Measurements from ENCODE around the gene C13orf46. TPM values are rescaled to one million over a fixed set of nuclear protein-coding genes. Genes with fewer than 3 reads are reported as not detected.
A peak's percentile ranks its signal among the peaks of the same experiment; 100 is the strongest.

C13orf46 gene
- total RNA-seq, 2 experiments from 2014 or later, result 1.5 to 1.8 TPM

DNA sequence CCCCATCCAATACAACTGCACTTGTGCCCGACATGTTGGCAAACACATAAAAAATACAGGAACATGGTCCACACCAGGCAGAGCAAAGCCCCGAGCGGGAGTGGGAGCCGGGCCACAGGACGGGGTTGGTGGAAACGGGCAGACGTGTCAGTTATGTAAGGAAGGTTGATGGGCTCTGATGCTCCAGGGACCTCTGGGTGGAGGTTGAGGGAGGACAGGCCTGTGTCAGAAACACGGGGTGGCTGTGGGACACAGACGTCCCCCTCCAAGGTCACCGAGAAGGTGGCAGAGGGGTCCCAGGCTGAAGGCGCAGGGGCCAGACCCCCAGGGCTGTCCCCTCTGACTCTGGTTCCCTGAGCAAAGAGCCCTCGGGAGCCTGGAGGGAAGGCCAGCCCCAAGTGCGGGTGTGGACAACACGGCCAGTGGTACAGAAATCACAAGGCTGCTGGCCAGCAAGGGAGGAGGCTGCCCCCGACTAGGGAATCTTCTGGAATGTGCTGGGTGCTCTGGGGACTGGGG lies 31.4 kb upstream of the C13orf46 start:
- Mint-ChIP-seq H3K4me3 (no peak overlapping the region), H3K27me3 (no peaks in the 10 kb centered on the region), H3K27ac (no peak overlapping the region), H3K4me1 (ENCODE audit: low read depth) (no peaks in the 10 kb centered on the region), H3K36me3 (peaks cover 13% of the 10 kb centered on the region), H3K9me3 (no peaks in the 10 kb centered on the region)
- intact Hi-C loops (cut with micrococcal nuclease), result no loop called here
- no peak for DNase-seq
- POLR2A ChIA-PET, result no interaction called here
- CTCF ChIA-PET, result no interaction called here

DNA sequence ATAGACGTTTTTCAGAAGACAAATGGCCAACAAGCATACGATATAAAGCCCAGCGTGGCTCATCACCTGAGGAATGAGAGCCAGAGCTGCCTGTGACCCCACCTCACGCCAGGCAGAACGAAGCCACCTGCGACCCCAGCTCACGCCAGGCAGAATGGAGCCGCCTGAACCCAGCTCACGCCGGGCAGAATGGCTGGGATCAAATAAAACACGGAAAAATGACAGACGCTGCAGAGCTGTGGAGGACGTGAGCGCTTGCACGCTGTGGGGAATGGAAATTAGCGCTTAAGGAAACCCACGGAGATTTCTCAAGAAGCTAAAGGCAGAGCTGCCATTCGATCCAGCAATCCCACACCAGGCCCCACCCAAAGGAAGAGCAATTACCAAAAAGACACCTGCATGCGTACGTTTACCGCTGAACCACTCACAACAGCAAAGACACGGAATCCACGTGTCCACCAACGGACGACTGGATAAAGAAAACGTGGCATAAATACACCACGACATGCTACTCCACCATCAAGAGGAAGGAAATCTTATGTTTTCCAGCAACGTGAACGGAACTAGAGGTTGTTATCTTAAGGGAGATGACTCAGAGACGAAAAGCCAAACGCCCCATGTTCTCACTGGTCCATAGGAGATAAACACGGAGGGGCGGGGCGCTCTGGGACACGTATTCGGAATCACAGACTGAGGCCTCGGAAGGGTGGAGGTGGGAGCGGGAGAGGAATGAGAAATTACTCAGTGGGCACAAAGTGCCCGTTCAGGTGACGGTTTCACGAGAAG lies 30.7 kb upstream of the C13orf46 start:
- intact Hi-C loops (cut with micrococcal nuclease), result no loop called here
- DNase-seq, result no peak
- Mint-ChIP-seq H3K4me1 (ENCODE audit: low read depth) (no peaks in the 10 kb centered on the region), H3K36me3 (peaks cover 12% of the 10 kb centered on the region), H3K9me3 (no peaks in the 10 kb centered on the region), H3K4me3 (no peak overlapping the region), H3K27me3 (no peaks in the 10 kb centered on the region), H3K27ac (no peak overlapping the region)
- POLR2A ChIA-PET, result no interaction called here
- CTCF ChIA-PET, result no interaction called here

DNA sequence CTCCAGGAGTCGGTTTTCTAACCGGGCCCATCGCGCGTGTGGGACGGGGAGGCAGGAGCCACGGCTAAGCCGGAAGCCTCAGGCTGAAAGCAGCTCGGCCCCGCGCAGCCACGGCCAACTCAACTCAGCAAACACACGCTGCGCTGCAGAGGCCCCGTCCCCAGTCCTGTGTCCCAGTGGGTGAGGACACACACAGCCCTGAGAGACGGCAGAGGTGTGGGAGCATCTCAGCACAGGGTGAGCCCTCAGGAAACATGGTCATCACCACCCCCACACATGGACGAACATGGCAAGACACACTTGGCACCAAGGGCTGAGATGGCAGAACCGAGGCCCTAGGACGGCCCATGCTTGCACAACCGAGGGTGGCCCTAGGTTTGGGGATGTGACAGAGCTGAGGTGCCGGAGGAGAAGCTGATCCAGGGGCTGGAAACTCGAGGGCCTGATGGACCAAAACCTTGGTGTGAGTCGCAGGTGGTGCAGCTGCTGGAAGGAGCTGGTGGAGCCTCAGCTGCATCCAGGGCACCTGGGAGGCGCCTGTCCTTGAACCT lies 29.0 kb upstream of the C13orf46 start:
- ChIA-PET CTCF (interaction anchor here (0.6 kb wide), 1 partner anchor 112 kb away, joined by 3 read pairs; no protein-coding TSS in a partner anchor), POLR2A (no interaction called here)
- DNase-seq, result no peak
- H3K27me3 Mint-ChIP-seq, result no peaks in the 10 kb centered on the region
- H3K9me3 Mint-ChIP-seq, result no peaks in the 10 kb centered on the region
- H3K27ac Mint-ChIP-seq, result no peak overlapping the region
- peaks cover 16% of the 10 kb centered on the region for H3K36me3 Mint-ChIP-seq
- intact Hi-C loops (cut with micrococcal nuclease), result no loop called here
- H3K4me3 Mint-ChIP-seq, result no peak overlapping the region
- peaks cover 4% of the 10 kb centered on the region for H3K4me1 Mint-ChIP-seq (ENCODE audit: low read depth)

DNA sequence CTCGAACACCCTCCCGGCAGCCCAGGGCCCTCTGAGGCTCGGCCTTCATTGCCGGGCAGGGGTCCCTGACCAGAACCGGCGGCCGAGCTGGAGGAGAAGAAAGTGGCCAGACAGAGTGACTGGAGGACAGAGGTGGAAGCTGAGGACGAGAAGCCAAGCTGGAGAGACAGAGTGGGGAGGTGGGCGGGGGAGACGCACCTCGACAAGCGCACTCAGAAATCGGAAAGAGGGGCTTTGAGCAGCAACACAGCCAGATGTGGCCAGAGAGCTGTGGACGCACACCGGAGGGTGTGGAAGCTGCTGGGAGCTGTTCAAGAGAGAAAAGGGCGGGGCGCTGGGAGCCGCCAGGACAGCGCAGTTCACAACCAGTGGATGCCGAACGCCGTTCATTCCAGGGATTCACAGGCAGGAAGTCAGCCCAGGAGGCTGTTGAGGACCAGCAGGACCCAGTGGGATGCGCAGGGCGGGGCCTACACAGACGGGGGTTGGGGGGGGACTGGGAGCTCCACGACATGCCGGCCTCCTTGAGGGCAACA lies 28.2 kb upstream of the C13orf46 start:
- no peak for DNase-seq
- Mint-ChIP-seq H3K9me3 (no peaks in the 10 kb centered on the region), H3K36me3 (peaks cover 17% of the 10 kb centered on the region), H3K27me3 (no peaks in the 10 kb centered on the region), H3K4me1 (ENCODE audit: low read depth) (peaks cover 4% of the 10 kb centered on the region), H3K27ac (no peak overlapping the region), H3K4me3 (no peak overlapping the region)
- CTCF ChIA-PET, result no interaction called here
- intact Hi-C loops (cut with micrococcal nuclease), result no loop called here
- POLR2A ChIA-PET, result no interaction called here

DNA sequence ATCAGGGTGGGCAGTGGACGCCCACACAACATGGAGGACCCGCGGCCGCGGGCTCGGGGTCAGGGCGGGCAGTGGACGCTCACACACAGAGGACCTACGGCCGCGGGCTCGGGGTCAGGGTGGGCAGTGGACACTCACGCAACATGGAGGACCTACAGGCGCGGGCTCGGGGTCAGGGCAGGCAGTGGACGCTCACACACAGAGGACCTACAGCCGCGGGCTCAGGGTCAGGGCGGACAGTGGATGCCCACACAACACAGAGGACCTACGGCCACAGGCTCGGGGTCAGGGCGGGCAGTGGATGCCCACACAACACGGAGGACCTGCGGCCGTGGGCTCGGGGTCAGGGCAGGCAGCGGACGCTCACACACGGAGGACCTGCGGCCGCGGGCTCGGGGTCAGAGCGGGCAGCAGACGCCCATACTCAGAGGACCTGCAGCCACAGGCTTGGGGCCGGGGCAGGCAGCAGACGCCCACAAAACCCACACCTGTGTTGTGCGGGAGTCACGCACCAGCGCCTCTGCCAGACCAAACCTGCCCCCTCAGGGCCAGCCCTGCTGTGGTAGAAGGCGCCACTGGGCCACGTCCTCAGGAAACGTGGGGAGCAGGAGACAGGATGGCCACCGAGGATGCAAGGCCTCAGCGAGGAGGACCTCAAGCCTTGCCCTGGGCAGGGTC lies 27.6 kb upstream of the C13orf46 start:
- POLR2A ChIA-PET, result no interaction called here
- H3K36me3 Mint-ChIP-seq, result peaks cover 17% of the 10 kb centered on the region
- CTCF ChIA-PET, result no interaction called here
- DNase-seq, result no peak
- H3K4me3 Mint-ChIP-seq, result no peak overlapping the region
- peaks cover 4% of the 10 kb centered on the region for H3K4me1 Mint-ChIP-seq (ENCODE audit: low read depth)
- no peak overlapping the region for H3K27ac Mint-ChIP-seq
- H3K9me3 Mint-ChIP-seq, result no peaks in the 10 kb centered on the region
- intact Hi-C loops (cut with micrococcal nuclease), result no loop called here
- no peaks in the 10 kb centered on the region for H3K27me3 Mint-ChIP-seq

DNA sequence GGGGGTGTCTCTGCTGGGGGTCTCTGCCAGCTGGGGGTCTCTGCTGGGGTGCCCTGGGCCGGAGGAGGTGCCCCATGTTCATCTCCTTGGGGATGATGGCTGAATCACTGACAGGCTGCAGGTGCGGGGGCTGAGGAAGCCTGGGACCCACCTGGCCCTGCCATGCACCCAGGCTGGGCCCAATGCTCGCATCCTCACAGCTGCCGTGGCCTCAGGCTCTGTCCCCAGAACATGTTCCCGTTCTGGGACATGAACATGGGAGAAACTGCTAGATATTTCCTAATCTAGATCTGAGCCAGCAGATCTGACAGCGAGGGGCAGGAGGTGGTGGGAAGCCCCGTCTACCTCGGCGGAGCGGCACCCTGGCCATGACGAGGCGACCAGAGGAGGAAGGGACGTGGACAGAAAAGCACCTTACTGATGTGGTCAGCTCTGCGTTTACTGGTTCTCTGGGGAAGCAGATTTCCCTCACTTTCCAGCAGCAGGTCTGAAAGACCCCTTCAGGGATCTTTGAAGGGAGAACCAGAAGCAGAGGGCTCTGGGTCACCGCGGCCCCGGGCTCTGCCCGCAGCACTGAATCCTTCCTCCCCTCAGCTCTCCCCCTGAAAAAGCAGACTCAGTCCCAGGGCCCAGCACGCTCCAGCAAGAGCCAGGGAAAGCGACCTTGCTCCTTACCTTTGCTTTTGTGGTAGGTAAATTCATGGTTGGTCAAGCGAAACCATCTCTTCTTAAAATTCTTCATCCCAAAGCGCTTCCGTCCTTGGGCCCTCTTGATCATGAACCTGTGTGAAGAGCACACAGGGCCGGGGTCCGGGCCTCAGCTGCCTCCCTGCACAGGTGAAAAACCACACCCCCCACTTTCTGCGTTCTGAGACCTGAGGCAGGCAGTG lies 26.5 kb upstream of the C13orf46 start:
- ChIA-PET CTCF (no interaction called here), POLR2A (no interaction called here)
- no peak overlapping the region for H3K4me3 Mint-ChIP-seq
- H3K36me3 Mint-ChIP-seq, result peaks cover 17% of the 10 kb centered on the region
- no peaks in the 10 kb centered on the region for H3K27me3 Mint-ChIP-seq
- peaks cover 4% of the 10 kb centered on the region for H3K4me1 Mint-ChIP-seq (ENCODE audit: low read depth)
- no peak overlapping the region for H3K27ac Mint-ChIP-seq
- no peak for DNase-seq
- intact Hi-C loops (cut with micrococcal nuclease), result no loop called here
- no peaks in the 10 kb centered on the region for H3K9me3 Mint-ChIP-seq

DNA sequence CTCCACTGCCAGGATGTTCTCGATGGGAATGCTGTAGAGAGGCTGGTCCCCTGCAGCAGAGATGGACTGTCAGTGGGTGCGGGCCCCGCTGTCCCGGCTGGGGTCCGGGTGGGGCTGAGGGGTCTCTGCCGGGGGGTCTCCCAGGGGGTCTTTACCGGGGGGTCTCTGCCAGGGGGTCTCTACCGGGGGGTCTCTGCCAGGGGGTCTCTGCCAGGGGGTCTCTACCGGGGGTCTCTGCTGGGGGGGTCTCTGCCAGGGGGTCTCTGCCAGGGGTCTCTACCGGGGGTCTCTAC lies 25.7 kb upstream of the C13orf46 start:
- POLR2A ChIA-PET, result no interaction called here
- H3K27me3 Mint-ChIP-seq, result no peaks in the 10 kb centered on the region
- H3K36me3 Mint-ChIP-seq, result peaks cover 20% of the 10 kb centered on the region
- intact Hi-C loops (cut with micrococcal nuclease), result no loop called here
- CTCF ChIA-PET, result no interaction called here
- no peak overlapping the region for H3K4me3 Mint-ChIP-seq
- H3K27ac Mint-ChIP-seq, result no peak overlapping the region
- no peaks in the 10 kb centered on the region for H3K9me3 Mint-ChIP-seq
- peaks cover 4% of the 10 kb centered on the region for H3K4me1 Mint-ChIP-seq (ENCODE audit: low read depth)
- DNase-seq, result no peak

DNA sequence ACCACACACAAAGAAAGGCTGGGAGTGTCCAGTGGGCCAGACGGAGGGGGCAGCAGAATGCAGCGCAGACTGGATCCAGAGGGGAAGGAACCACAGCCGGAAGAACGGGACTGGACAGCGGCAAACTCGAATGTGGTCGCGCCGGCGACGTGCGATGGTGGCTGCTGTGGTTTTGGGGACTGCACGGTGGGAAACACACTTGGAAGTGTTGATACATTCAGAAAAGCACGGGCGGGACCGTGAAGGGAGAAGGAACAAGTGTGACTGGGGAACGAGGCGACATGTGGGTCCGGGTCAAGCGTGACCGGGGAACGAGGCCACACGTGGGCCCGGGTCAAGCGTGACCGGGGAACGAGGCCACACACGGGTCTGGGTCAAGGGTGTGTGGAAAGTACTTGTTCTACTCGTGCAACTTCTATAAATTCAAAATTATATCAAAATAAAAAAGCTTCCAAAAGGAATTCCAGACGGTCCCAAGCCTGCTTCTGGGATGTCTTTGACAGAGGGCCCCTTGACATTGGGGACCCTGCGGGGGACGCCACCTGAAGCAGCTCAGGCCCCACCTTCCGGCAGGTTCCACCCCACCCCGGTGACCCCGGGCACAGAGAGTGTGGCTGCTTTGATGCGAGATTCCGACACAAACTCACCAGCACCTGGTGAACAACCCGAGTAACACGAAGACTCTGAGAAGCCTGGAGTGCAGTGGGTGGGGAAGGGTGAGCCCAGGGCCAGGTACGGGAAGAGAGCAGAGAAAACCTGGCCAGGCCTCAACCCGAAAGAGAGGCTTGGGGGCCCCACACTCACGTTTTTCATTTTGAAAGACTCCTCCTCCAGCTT lies 25.1 kb upstream of the C13orf46 start:
- ChIA-PET POLR2A (no interaction called here), CTCF (no interaction called here)
- Mint-ChIP-seq H3K36me3 (peaks cover 24% of the 10 kb centered on the region), H3K4me1 (ENCODE audit: low read depth) (peaks cover 4% of the 10 kb centered on the region), H3K27ac (peak overlapping the region; percentile 52), H3K9me3 (no peaks in the 10 kb centered on the region), H3K4me3 (no peak overlapping the region), H3K27me3 (no peaks in the 10 kb centered on the region)
- DNase-seq, result no peak
- intact Hi-C loops (cut with micrococcal nuclease), result no loop called here

DNA sequence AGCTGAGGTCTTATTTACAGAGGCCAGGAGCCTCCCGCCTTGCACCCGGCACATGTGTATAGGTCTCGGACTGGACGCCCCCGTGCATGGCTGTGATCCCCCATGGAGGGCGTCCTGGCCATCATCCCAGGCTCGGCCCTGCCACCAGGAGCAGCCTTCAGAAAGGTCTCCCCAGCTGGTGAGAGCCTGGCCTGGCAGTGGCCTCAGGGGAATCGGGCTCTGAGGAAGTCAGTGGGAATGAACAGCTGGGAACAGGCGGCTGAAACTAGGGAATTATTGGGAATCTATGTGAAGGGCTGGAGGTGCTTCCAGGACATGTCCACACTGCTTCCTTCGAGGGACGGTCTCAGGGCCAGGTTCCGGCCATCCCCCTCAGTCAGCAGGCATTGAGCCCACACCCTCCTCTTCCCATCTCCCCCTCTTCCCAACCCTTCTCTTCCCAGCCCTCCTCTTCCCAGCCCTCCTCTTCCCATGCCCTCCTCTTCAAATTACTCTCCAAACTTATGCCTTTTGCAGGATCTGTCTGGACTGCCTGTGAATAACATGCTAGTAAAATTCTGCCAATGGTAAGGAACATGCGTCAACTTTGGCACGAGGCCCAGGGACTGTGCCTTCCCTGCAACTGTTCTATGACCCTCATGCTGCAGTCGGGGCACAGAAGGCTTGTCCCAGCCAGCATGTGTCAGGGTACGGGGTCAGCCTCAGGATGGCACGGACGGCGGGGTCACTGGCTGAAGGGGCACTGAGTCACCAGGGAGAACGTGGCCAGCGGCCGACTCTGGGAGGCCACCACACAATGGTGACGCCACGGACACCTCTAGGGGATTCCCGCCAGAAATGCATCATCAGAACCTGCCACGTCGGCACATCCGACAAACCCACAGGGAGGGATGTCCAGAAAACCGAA lies 24.2 kb upstream of the C13orf46 start:
- POLR2A ChIA-PET, result no interaction called here
- DNase-seq, result no peak
- intact Hi-C loops (cut with micrococcal nuclease), result no loop called here
- H3K4me1 Mint-ChIP-seq (ENCODE audit: low read depth), result peaks cover 4% of the 10 kb centered on the region
- H3K27me3 Mint-ChIP-seq, result no peaks in the 10 kb centered on the region
- CTCF ChIA-PET, result no interaction called here
- peak overlapping the region; percentile 52 for H3K27ac Mint-ChIP-seq
- no peak overlapping the region for H3K4me3 Mint-ChIP-seq
- H3K36me3 Mint-ChIP-seq, result peaks cover 24% of the 10 kb centered on the region
- H3K9me3 Mint-ChIP-seq, result no peaks in the 10 kb centered on the region

DNA sequence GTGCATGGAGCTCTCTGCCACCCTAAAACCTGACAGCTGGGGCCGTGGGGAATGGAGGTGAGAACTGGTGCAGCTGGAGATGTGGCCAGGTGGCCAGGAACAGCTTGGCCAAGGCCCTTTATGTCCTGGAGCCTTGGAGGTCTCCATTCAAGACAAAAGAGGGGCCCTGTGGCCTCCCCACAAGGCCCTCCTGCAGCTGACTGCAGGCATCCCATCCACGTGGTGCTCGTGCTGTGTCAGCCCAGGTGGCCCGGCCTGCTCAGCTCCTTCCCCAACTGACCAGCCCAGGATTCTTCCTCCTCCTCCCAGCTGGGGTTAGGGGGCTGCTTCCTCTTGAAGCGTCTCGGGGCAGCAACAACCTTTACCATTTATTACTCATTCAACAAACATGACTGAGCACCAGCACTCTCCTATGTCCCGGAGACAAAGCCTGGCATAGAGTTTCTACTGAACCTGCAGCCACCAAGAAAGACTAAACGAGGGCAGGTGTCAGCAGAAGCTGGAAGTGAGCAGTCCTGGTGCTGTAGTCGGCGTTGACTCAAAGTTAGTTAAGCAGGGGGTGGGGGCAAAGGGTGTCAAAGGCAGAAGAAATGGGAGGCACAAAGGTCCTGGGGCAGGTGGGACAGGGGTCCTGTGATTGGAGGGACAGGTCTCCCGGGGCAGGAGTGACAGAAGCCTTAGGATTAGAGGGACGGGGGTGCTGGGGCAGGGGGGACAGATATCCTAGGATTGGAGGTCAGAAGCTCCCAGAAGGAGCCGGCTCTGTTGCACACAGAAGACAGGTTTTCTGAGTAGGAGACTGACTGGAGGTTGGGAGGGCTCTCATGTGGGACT lies 23.3 kb upstream of the C13orf46 start:
- Mint-ChIP-seq H3K36me3 (peaks cover 32% of the 10 kb centered on the region), H3K4me3 (no peak overlapping the region), H3K9me3 (no peaks in the 10 kb centered on the region), H3K27me3 (no peaks in the 10 kb centered on the region), H3K27ac (peak overlapping the region; percentile 52), H3K4me1 (ENCODE audit: low read depth) (peaks cover 4% of the 10 kb centered on the region)
- POLR2A ChIA-PET, result no interaction called here
- intact Hi-C loops (cut with micrococcal nuclease), result no loop called here
- CTCF ChIA-PET, result no interaction called here
- no peak for DNase-seq
